HG03354 (cell line): ENCODE results near the gene COL11A1.
"Not testable (repeated sequence)": the region's sequence is repeated elsewhere in the genome, so short reads cannot be mapped to it uniquely, and the experiment has no call there.

Experiments
- ATAC-seq: cut with Tn5 transposase; IDR thresholded peaks from one replicate; pipeline ENCODE4 v1.9.1; 2021; ENCODE audit warnings: mild to moderate bottlenecking; ENCODE audit not compliant: unreplicated experiment, poor library complexity, severe bottlenecking

COL11A1 gene

GRCh38 chr1:102941366-102941947 lies 166.9 kb downstream of the COL11A1 start:
- no peak for ATAC-seq

DNA sequence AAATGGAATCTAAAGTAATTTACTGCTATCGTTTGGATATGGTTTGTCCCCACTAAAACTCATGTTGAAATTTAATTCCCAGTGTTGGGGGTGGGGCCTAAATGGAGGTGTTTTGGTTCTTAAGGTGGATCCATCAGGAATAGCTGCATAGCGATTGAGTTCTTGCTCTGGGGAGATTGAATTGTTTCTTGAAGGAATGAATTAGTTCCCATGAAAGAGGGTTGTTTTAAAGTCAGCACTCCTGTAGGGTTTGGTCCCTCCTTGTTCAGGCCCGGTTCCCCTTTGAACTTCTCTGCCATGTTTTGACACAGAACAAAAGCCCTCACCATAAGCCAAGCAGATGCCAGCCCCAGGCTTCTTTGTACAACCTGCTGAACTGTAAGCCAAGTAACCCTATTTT lies 170.9 kb downstream of the COL11A1 start:
- no peak for ATAC-seq

DNA sequence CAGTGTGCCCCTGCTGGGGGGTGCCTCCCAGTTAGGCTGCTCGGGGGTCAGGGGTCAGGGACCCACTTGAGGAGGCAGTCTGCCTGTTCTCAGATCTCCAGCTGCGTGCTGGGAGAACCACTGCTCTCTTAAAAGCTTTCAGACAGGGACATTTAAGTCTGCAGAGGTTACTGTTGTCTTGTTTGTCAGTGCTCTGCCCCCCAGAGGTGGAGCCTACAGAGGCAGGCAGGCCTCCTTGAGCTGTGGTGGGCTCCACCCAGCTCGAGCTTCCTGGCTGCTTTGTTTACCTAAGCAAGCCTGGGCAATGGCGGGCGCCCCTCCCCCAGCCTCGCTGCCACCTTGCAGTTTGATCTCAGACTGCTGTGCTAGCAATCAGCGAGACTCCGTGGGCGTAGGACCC lies 175.0 kb downstream of the COL11A1 start:
- not testable (repeated sequence) for ATAC-seq

- no peak for ATAC-seq
Measured at GRCh38 chr1:102919659-102920058, 188.7 kb downstream of the COL11A1 start.

- ATAC-seq: no peak
Measured at GRCh38 chr1:102901996-102902395, 206.3 kb downstream of the COL11A1 start.

GRCh38 chr1:102899935-102900334 lies 208.4 kb downstream of the COL11A1 start:
- no peak for ATAC-seq

- ATAC-seq: no peak
Measured at GRCh38 chr1:102897557-102897956, 210.8 kb downstream of the COL11A1 start.

DNA sequence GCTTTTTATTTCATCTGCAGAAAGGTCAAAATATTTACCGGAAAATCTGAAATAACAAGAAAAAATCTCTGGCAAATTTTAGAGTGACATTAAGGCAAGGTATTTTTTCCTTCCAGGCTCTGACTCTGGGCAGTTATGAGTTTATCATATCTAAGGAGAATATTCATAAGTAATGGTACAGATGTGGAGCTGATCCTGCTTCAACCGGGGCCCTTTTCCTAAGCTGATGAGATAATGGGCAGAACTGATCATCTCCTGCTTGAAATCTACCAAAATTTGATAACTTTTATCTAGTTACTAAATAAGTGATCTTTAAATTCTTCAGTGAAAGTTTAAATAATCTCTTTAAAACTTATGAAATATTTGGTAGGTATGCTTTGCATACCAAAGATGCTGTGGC lies 211.6 kb downstream of the COL11A1 start:
- no peak for ATAC-seq

DNA sequence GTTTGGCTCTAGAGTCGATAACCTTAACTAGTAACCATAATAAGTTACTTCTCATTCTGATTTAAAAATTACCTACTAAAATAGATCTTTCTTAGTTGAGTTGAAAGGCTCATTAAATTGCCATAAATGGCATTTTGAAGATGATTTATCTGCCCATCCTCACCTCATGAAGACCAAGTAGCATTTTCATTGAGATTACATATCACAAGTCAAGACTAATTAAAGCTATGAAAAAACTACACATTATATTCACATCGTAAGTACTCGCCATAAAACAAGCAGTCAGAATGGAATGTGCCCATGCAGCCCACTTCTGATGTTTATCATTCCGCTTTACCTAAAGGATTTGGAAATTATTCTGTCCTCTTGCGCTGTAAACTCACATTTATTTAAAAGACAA lies 212.0 kb downstream of the COL11A1 start:
- ATAC-seq: no peak

DNA sequence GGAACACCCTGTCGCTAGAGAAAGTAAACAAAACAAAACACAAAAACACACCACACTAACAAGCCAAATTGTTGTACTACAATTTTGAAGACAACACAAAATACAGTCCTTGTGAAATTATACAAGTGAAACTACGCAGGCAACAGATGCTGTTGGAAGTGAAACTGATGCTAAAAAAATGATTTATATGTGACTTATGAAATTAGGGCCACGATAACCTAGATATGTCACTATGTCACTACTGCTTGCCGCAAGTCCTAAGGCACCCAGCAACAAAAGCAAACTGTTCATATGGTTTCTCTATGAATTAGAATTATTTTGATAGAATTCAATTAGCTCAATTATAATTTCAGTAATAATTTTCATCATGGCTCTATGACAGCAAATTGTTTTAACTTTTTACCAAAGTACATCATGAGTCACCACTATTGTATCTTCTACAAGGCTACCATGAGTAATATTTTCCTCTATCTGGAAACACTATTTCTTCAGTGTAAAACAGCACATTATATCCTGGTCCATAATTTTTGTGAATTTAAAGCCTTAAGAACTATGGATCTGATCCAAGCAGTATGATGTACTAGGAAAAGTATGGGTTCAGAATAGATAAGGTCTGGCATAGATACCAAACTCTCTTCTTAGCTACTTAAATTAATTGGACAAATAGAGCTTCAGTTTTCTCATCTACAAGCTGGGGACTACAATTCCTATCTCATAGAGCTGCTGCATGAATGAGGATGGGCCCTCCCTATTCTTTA lies 216.3 kb downstream of the COL11A1 start:
- no peak for ATAC-seq

DNA sequence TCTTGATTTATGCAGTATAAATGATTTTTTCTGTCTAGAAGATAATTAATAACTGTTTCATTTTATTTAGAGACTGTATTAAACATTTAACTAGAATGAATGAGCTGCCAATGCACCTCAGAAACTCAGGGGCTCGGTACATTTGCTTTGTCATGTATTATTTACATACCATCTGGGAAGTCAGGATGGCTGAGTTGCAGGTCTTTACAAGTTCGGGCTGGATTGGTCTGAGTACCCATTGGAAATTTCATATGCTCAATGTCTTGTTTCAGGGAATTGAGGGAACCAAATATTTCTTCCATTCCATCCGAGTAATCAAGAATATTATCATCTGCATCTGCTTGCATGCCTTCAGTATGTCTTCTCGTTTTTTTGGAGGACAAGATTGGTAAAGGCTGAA lies 221.7 kb downstream of the COL11A1 start:
- no peak for ATAC-seq

DNA sequence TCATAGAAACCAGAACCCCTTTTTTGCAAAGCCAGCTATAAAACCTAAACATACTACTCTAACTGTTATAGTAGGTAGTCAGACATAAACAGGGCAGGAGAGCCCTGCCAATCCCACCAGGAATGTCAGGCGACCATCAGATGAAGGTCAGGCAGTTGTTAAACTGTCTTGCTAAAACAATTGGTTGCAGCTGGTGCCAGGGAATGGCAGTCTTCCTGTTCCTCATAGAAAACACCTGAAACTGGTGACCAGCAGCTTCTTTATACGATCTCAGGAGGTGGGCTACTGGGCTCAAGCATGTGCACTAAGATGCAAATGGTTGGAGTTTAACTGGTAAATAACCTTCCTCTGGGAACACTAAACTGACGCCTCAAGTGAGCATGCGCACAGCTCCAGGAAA lies 224.1 kb downstream of the COL11A1 start:
- no peak for ATAC-seq

DNA sequence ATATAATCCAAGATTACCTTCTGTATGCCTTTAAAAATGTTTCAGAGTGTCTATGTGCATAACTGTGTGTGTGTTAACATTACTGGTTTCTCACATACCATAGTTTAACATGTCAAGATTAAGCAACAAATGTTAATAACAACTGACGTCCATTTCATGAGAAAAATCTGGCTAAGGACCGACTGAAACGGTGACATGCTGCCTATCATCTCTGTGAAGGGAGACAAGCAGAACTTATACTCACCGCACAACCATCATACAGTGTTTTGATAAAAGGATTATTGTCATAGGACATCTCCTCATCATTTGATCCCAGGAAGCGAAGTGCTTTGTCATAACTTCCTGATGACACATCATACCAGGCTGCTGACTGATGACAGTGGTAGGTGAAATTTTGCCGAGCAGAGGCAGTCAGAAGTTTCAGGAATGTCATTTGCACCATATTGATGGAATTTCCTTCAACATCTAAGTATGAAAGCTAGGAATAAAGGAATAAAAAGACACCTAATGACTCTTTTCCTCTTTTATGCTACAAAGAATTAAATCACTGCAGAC lies 228.8 kb downstream of the COL11A1 start:
- ATAC-seq: no peak

- ATAC-seq: no peak
Measured at GRCh38 chr1:102875756-102876155, 232.6 kb downstream of the COL11A1 start.

GRCh38 chr1:102872526-102872925 lies 235.8 kb downstream of the COL11A1 start:
- no peak for ATAC-seq

DNA sequence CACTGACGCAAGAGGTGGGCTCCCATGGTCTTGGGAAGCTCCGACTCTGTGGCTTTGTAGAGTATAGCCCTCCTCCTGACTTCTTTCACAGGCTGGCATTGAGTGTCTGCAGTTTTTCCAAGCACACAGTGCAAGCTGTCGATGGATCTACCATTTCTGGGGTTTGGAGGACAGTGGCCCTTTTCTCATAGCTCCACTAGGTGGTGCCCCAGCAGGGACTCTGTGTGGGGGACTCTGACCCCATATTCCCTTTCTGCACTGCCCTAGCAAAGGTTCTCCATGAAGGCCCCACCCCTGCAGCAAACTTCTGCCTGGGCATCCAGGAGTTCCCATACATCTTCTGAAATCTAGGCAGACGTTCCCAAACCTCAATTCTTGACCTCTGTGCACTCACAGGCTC lies 236.2 kb downstream of the COL11A1 start:
- ATAC-seq: no peak

DNA sequence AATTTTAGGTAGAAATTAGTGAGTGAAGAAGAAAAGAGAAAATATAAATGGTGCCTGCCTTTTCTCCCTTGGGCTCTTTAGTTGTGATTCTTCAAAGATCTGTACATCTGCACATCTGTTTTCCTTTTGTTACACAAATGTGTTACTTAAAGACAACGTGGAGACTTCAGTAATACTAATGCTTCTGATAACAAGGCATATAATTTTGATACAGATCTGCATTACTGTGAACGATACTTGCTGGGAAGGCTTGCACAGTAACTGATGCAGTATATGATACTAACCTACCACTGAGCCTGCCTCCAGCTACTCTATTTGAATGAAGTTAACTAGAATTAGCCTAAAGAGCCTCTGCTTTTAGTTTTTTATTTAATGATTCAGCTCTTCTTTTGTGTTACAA lies 244.6 kb downstream of the COL11A1 start:
- no peak for ATAC-seq

DNA sequence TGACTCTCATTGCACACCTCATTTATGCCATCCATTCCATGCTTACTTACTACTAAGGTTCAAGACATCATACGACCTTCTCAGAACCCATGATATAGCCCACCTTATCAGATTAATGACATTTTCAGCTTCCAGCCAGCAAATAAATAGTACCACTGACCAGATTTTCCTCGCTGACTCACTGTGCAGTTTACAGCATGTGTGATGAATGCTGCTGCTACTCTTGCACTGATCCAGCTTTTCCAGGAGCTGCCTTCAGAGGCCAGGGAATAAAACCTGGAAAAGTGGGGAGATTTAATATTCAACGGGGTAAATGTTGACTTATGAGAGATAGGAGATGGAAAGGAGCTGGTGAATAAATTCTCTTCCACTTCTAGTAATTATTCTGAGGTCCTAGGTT lies 247.1 kb downstream of the COL11A1 start:
- no peak for ATAC-seq

DNA sequence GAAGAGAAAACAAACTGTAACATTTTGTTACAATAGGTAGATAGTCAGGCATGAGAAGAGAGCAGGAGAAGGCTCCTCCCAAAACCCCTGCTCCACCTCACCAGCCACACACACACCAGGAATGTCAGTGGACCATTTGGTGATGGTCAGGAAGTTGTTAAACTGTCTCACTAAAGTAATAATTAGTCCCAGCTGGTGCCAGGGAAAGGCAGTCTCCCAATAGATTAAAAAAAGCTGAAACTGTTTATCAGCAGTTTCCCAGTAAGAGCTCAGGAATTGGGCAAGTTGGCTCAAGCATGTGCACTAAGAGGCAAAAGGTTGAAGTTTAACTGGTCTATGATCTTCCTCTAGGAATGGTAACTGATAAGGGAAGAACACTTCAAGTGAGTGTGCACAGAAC lies 249.6 kb downstream of the COL11A1 start:
- ATAC-seq: no peak

GRCh38 chr1:102857251-102857650 lies 251.1 kb downstream of the COL11A1 start:
- no peak for ATAC-seq

DNA sequence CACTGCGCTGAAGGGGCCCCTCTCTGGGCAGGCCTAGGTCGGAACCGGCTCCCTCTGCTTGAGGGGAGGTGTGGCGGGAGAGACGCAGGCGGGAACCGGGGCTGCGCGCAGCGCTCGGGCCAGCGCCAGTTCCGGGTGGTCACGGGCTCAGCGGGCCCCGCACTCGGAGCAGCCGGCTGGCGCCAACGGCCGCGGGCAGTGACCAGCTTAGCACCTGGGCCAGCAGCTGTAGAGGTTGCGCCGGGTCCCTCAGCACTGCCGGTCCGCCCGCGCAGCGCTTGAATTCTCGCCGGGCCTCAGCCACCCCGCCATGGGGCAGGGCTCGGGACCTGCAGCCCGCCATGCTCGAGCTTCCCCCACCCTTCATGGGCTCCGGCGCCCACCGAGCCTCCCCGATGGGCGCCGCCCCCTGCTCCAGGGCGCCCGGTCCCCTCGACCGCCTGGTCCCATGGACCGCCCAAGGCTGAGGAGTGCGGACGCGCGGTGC lies 254.6 kb downstream of the COL11A1 start:
- no peak for ATAC-seq
